Vagina (tissue), 2 donors: ENCODE measurements around the gene FAM9C.

ENCODE experiments used
- POLR2A ChIP-seq, 2 donors: fragments of 450-650 bp; IDR thresholded peaks; one replicate each; pipeline ENCODE4 v1.6.1; 2017; ENCODE audit warnings: antibody characterized with exemption in 2 of 2, mild to moderate bottlenecking in 2 of 2, moderate library complexity in 2 of 2
- TF ChIP-seq, protein P1 (sequence below), 3 experiments: fragments of 450-650 bp in 2 of 3; fragments of 200-600 bp in 1 of 3; sonication (generic) in 1 of 3; IDR thresholded peaks; one replicate each; pipeline ENCODE4 v1.5.1; 2017 to 2019; ENCODE audit warnings: antibody characterized with exemption in 3 of 3, mild to moderate bottlenecking in 2 of 3, moderate library complexity in 2 of 3

DNA sequence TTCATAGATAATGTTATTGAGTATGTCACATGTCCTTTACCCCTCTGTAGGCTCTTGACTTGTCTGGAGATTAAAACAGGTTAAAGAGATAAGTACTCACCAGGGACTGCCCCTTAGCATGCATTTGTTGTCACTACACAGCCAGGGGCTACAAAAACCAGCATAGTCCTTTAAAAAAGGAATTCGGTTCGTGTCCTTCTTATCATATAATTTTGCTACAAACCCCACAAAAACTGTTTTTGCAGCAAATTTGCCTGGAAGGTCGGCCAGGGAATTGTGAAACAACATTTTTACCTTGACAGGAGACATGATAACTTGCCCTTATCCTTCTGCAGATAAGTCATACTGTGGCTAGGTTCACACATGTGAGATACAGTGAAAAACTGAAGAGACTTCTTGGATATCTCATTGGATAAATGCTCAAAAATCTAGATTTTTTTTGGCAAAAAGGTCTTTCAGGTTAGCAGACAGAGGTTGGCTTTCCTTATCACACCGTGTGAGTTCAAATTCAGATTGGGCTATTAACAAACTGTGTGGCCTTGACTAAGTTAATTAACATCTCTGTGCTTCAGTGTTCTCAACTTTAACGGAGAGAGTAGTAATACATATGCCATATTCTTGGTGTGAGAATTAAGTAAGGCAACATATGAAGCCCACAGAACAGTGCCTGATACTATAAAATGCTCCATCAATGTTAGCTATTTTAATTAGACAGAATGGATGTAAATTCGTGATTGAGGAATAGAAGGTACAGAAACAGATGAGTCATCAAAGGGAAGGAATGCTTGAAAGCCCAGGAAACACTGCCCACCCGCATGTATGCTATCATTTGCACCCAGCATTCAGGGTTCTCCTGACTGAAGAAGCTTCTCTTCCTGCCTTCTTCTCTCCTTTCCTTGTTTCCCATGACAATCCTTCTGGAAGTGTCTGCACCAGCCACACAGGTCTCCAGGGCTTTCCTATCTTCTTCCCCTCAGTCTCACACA, 30.0 kb downstream of the FAM9C start:
- TF ChIP-seq POLR2A (IDR thresholded peaks at IDR 0.05) = no peak
- TF ChIP-seq, protein P1, sequence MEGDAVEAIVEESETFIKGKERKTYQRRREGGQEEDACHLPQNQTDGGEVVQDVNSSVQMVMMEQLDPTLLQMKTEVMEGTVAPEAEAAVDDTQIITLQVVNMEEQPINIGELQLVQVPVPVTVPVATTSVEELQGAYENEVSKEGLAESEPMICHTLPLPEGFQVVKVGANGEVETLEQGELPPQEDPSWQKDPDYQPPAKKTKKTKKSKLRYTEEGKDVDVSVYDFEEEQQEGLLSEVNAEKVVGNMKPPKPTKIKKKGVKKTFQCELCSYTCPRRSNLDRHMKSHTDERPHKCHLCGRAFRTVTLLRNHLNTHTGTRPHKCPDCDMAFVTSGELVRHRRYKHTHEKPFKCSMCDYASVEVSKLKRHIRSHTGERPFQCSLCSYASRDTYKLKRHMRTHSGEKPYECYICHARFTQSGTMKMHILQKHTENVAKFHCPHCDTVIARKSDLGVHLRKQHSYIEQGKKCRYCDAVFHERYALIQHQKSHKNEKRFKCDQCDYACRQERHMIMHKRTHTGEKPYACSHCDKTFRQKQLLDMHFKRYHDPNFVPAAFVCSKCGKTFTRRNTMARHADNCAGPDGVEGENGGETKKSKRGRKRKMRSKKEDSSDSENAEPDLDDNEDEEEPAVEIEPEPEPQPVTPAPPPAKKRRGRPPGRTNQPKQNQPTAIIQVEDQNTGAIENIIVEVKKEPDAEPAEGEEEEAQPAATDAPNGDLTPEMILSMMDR (IDR thresholded peaks at IDR 0.05) = no peak
